Body of pancreas (tissue), 4 donors: Measurements from ENCODE around the gene CLDN3.

Source experiments
- POLR2A ChIP-seq, 3 donors: fragments of 450-650 bp; IDR thresholded peaks; one replicate each; pipeline ENCODE4 v1.6.1; 2016; ENCODE audit warnings: antibody characterized with exemption in 3 of 3, mild to moderate bottlenecking in 2 of 3
- TF ChIP-seq, protein P1 (sequence below), 7 experiments: fragments of 450-650 bp in 4 of 7; fragments of 200-600 bp in 3 of 7; sonication (generic) in 3 of 7; IDR thresholded peaks; one replicate each; pipeline ENCODE4 v1.5.1; 2016 to 2019; ENCODE audit warnings: antibody characterized with exemption in 7 of 7

DNA sequence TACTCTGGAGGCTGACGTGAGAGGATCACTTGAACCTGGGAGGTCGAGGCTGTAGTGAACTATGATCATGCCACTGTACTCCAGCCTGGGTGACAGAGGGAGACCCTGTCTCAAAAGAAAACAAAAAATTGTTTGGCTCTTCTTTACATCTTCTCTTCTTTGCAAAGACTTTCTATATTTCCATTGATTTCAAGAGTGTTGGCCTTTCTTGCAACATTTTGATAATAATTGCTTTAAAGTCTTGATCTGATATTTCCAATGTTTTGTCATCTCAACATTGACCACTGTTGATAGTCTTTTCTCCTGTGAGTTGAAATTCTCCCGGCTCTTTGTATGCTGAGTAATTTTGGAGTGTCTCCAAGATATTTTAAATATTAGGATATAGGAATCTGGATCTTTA is 42.9 kb upstream of the CLDN3 start:
- no peak for TF ChIP-seq POLR2A (IDR thresholded peaks at IDR 0.05)
- TF ChIP-seq, protein P1, sequence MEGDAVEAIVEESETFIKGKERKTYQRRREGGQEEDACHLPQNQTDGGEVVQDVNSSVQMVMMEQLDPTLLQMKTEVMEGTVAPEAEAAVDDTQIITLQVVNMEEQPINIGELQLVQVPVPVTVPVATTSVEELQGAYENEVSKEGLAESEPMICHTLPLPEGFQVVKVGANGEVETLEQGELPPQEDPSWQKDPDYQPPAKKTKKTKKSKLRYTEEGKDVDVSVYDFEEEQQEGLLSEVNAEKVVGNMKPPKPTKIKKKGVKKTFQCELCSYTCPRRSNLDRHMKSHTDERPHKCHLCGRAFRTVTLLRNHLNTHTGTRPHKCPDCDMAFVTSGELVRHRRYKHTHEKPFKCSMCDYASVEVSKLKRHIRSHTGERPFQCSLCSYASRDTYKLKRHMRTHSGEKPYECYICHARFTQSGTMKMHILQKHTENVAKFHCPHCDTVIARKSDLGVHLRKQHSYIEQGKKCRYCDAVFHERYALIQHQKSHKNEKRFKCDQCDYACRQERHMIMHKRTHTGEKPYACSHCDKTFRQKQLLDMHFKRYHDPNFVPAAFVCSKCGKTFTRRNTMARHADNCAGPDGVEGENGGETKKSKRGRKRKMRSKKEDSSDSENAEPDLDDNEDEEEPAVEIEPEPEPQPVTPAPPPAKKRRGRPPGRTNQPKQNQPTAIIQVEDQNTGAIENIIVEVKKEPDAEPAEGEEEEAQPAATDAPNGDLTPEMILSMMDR (IDR thresholded peaks at IDR 0.05), result no peak
